GM19239 (cell line): ENCODE data around the gene UNC119.
"Not testable (repeated sequence)": the region's sequence is repeated elsewhere in the genome, so short reads cannot be mapped to it uniquely, and the experiment has no call there.

Source experiments
- DNase-seq: peaks from one replicate; pipeline ENCODE4 v3.0.0; 2011; ENCODE audit warnings: low spot score; ENCODE audit not compliant: insufficient read length
- FAIRE-seq: peaks from 2 replicates; lab custom pipeline; 2011; peaks lifted over from hg19 to GRCh38; lab: Jason Lieb, UNC

Gene UNC119

GRCh38 chr17:28552176-28552999, at the start of gene UNC119:
Gene UNC119, minus strand, starts transcription at chr17:28552624. Its CDS starts 67 bp downstream, at chr17:28552557.
- FAIRE-seq (peak; percentile 47), DNase-seq (peak; percentile 71)

GRCh38 chr17:28599311-28600184, 47.1 kb upstream of the UNC119 start:
- FAIRE-seq (peak; percentile 79), DNase-seq (peak; percentile 62)

- DNase-seq (peak; percentile 97), FAIRE-seq (peak; percentile 93)
Observed at GRCh38 chr17:28598799-28599310, 46.4 kb upstream of the UNC119 start, which contains the start of gene SPAG5. Gene SPAG5, minus strand, starts transcription at chr17:28599025. Its CDS starts 79 bp downstream, at chr17:28598946.

GRCh38 chr17:28598389-28598788, 46.0 kb upstream of the UNC119 start:
- DNase-seq (no peak), FAIRE-seq (no peak)

GRCh38 chr17:28597606-28598383, 45.4 kb upstream of the UNC119 start:
- DNase-seq (no peak), FAIRE-seq (no peak)

- DNase-seq: no peak
- FAIRE-seq: no peak
Observed at GRCh38 chr17:28592260-28592659, 39.8 kb upstream of the UNC119 start.

- DNase-seq: no peak
- FAIRE-seq: no peak
Observed at GRCh38 chr17:28585851-28586250, 33.4 kb upstream of the UNC119 start.

GRCh38 chr17:28584434-28584833, 32.0 kb upstream of the UNC119 start:
- no peak for DNase-seq
- FAIRE-seq: no peak

- FAIRE-seq: no peak
Observed at GRCh38 chr17:28582513-28582912, 30.1 kb upstream of the UNC119 start.

GRCh38 chr17:28580959-28581358, 28.5 kb upstream of the UNC119 start:
- DNase-seq (no peak), FAIRE-seq (no peak)

More at GRCh38 chr17:28582513-28582912, 30.1 kb upstream of the UNC119 start:
- no peak for DNase-seq

- no peak for FAIRE-seq
- no peak for DNase-seq
Observed at GRCh38 chr17:28579526-28579925, 27.1 kb upstream of the UNC119 start.

- no peak for DNase-seq
- no peak for FAIRE-seq
Observed at GRCh38 chr17:28578246-28579195, 26.1 kb upstream of the UNC119 start.

GRCh38 chr17:28577466-28577824, 25.0 kb upstream of the UNC119 start:
- DNase-seq (no peak), FAIRE-seq (no peak)

GRCh38 chr17:28576758-28577465, 24.5 kb upstream of the UNC119 start, which contains the start of gene ALDOC:
Gene ALDOC, minus strand, starts transcription at chr17:28576895. Its CDS starts 1,363 bp downstream, at chr17:28575532.
- FAIRE-seq: peak; percentile 82
- DNase-seq: peak; percentile 90

GRCh38 chr17:28576016-28576415, 23.6 kb upstream of the UNC119 start:
- peak; percentile 8 for FAIRE-seq
- not testable (repeated sequence) for DNase-seq

- no peak for DNase-seq
- FAIRE-seq: no peak
Observed at GRCh38 chr17:28575126-28575795, 22.8 kb upstream of the UNC119 start.

GRCh38 chr17:28574526-28574925, 22.1 kb upstream of the UNC119 start:
- FAIRE-seq: no peak

More at GRCh38 chr17:28574526-28574925, 22.1 kb upstream of the UNC119 start:
- DNase-seq: no peak
